ENCODE results near the gene RAP1GAP2.
A peak's percentile ranks its signal among the peaks of the same experiment; 100 is the strongest.
"Not testable (repeated sequence)": the region's sequence is repeated elsewhere in the genome, so short reads cannot be mapped to it uniquely, and the experiment has no call there.

The RAP1GAP2 gene

GRCh38 chr17:3026856-3027751, 230.9 kb downstream of the RAP1GAP2 start:
- no peak for ATAC-seq

- ATAC-seq, result no peak
These were observed 231.7 kb downstream of the RAP1GAP2 start for GRCh38 chr17:3027786-3028532.

GRCh38 chr17:3029213-3029913, 233.1 kb downstream of the RAP1GAP2 start:
- ATAC-seq, result no peak

- ATAC-seq, result no peak
These were observed 233.9 kb downstream of the RAP1GAP2 start for GRCh38 chr17:3030096-3030495.

GRCh38 chr17:3030852-3031470, 234.7 kb downstream of the RAP1GAP2 start:
- ATAC-seq, result not testable (repeated sequence)

GRCh38 chr17:3032258-3033247, 236.3 kb downstream of the RAP1GAP2 start:
- no peak for ATAC-seq

GRCh38 chr17:3033248-3033640, 237.0 kb downstream of the RAP1GAP2 start:
- ATAC-seq, result no peak

- ATAC-seq, result no peak
These were observed 237.7 kb downstream of the RAP1GAP2 start for GRCh38 chr17:3033741-3034577.

GRCh38 chr17:3034578-3034920, 238.3 kb downstream of the RAP1GAP2 start:
- no peak for ATAC-seq

- no peak for ATAC-seq
These were observed 239.2 kb downstream of the RAP1GAP2 start for GRCh38 chr17:3035256-3035967.

- ATAC-seq, result no peak
These were observed 239.7 kb downstream of the RAP1GAP2 start for GRCh38 chr17:3035968-3036280.

- ATAC-seq, result no peak
These were observed 240.6 kb downstream of the RAP1GAP2 start for GRCh38 chr17:3036800-3037199.

- no peak for ATAC-seq
These were observed 241.0 kb downstream of the RAP1GAP2 start for GRCh38 chr17:3037259-3037658.

GRCh38 chr17:3038941-3039340, 242.7 kb downstream of the RAP1GAP2 start:
- ATAC-seq, result no peak

GRCh38 chr17:3039736-3040135, 243.5 kb downstream of the RAP1GAP2 start:
- ATAC-seq, result no peak

GRCh38 chr17:3040882-3041281, 244.6 kb downstream of the RAP1GAP2 start:
- no peak for ATAC-seq

- ATAC-seq, result no peak
These were observed 247.6 kb downstream of the RAP1GAP2 start for GRCh38 chr17:3043737-3044365.

GRCh38 chr17:3046753-3047152, 250.5 kb downstream of the RAP1GAP2 start:
- ATAC-seq, result no peak

- peak; percentile 99 for ATAC-seq
These were observed 252.7 kb downstream of the RAP1GAP2 start for GRCh38 chr17:3048727-3049471.
